Measurements from ENCODE around the gene CCDC180. TPM values are rescaled to one million over a fixed set of nuclear protein-coding genes. Genes with fewer than 3 reads are reported as not detected.

The CCDC180 gene
- total RNA-seq, 4 donors from 2014 or later = 0.08 to 5.2 (median 3.4) TPM

DNA sequence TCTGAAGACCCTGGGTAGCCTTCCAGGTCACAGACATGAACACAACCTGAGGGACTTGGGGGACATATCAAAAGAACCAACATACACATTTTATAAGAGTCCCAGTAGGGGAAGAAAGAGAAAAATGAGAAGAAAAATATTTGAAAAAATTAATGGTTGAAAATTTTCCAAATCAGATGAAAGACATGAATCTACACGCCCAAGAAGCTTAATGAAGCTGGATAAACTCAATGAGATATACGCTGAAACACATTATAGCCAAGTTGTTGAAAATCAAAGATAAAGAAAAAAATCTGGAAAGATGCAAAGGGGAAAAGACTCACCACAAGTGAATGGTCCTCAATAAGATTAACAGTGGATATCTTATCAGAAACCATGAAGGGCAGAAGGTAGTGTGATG, 9.6 kb upstream of the CCDC180 start:
- no peak for DNase-seq (ENCODE audit: low spot score in 2 of 2)
- H3K4me3 ChIP-seq (ENCODE audit: low read depth, poor library complexity, severe bottlenecking) = no peak overlapping the region
- TF ChIP-seq POLR2A (IDR thresholded peaks at IDR 0.05) = no peak
- TF ChIP-seq, protein P1, sequence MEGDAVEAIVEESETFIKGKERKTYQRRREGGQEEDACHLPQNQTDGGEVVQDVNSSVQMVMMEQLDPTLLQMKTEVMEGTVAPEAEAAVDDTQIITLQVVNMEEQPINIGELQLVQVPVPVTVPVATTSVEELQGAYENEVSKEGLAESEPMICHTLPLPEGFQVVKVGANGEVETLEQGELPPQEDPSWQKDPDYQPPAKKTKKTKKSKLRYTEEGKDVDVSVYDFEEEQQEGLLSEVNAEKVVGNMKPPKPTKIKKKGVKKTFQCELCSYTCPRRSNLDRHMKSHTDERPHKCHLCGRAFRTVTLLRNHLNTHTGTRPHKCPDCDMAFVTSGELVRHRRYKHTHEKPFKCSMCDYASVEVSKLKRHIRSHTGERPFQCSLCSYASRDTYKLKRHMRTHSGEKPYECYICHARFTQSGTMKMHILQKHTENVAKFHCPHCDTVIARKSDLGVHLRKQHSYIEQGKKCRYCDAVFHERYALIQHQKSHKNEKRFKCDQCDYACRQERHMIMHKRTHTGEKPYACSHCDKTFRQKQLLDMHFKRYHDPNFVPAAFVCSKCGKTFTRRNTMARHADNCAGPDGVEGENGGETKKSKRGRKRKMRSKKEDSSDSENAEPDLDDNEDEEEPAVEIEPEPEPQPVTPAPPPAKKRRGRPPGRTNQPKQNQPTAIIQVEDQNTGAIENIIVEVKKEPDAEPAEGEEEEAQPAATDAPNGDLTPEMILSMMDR (IDR thresholded peaks at IDR 0.05) = no peak
- WGBS, 2 donors = 61 to 75% methylated on average over 2 of the region's 2 CpGs
- intact Hi-C loops (cut with DNase I; ENCODE audit: low total_unique reads) = no loop called here

DNA sequence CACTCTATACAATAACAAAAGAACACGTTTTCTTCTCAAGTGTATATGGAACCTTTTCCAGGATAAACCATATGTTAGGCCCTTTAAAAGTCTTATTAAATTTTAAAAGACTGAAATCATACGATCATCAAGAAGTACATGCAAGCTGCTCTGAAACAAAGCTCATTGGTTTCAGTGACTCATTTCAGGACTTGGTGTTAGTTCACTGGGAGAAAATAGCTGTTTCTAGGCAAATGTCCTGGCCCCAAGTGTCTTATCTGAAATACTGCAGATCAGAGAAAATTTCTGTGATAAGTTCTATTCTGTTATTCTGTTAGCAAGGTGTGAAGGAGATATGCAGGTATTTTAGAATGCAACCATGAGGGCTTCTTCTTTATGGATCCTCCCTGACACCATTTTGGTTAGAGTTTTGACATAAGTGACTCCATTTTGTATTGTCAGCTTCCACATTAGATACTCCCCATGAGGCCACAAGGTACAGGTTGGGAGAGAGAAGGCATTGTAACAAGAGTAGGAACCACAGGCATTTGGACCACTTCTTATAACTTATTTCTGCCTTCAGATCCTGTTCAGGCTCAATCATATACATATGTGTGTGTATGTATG, 7.5 kb upstream of the CCDC180 start:
- WGBS, 2 donors = 67 to 81% methylated on average over 2 of the region's 2 CpGs
- no peak overlapping the region for H3K4me3 ChIP-seq (ENCODE audit: low read depth, poor library complexity, severe bottlenecking)
- no peak for DNase-seq (ENCODE audit: low spot score in 2 of 2)
- intact Hi-C loops (cut with DNase I; ENCODE audit: low total_unique reads) = no loop called here
- TF ChIP-seq, protein P1 (IDR thresholded peaks at IDR 0.05) = no peak
- TF ChIP-seq POLR2A (IDR thresholded peaks at IDR 0.05) = no peak

DNA sequence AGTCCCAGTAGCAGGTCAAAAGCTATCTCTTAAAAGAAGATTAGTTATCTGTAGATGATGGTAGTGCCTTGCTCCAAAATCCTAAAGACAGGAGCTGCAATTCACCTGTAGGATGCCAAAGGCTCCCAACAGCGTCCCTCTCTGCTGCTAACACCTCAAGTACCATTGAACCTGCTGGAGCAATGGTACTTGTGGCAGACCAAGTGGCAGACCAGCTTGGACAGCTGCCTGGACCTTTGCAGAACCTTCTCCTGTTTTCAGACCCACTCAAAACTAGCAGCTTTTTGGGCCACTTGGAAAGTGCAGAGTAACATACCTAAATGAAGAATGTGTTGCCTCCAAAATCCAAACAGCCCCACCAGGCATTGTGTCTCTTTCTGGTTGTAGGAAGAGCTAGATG, 6.9 kb upstream of the CCDC180 start:
- WGBS, 2 donors = 93 to 94% methylated on average over 1 of the region's 1 CpG

DNA sequence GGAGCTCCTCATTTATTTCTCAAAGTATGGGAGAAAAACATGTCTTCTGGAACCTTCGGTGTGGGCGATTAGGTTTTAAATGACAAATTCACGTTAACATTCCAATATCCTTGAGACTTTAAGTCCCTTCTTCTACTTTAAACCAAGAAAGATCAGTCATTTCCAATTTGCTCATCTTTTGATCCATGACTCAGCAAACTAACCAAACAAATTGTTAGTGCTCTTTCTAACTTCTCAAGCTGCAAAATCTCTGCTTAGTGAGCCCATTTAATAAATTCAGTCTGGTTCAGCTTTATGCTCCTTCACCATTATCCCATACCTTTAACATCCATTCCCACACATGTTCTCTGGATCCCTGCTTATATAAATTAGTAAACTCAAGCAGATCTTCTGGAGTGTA, 5.5 kb upstream of the CCDC180 start:
- TF ChIP-seq, protein P1 (IDR thresholded peaks at IDR 0.05) = no peak
- no peak for TF ChIP-seq POLR2A (IDR thresholded peaks at IDR 0.05)
- DNase-seq (ENCODE audit: low spot score in 2 of 2) = no peak
- H3K4me3 ChIP-seq (ENCODE audit: low read depth, poor library complexity, severe bottlenecking) = no peak overlapping the region
- 97 to 98% methylated on average over 3 of the region's 3 CpGs for WGBS, 2 donors
- intact Hi-C loops (cut with DNase I; ENCODE audit: low total_unique reads) = no loop called here

More for the DNA sequence above, 6.9 kb upstream of the CCDC180 start:
- intact Hi-C loops (cut with DNase I; ENCODE audit: low total_unique reads) = no loop called here
- no peak for DNase-seq (ENCODE audit: low spot score in 2 of 2)
- no peak overlapping the region for H3K4me3 ChIP-seq (ENCODE audit: low read depth, poor library complexity, severe bottlenecking)
- TF ChIP-seq, protein P1 (IDR thresholded peaks at IDR 0.05) = no peak
- TF ChIP-seq POLR2A (IDR thresholded peaks at IDR 0.05) = no peak

DNA sequence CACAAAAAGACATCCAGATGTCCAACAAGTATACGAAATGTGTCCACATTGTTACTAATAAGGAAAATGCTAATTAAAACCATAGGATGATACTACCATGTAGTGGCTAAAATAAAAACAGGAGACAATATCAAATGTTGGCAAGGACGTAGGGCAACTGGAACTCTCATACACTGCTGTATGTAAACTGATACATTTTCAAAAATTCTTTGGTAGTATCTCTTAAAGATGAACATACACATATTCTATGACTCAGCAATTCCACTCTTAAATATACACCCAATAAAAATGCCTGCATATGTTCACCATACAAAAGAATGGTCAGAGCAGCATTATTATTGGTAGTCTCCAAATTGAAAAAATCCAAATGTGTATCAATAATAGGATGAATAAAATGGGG, 2.9 kb upstream of the CCDC180 start:
- intact Hi-C loops (cut with DNase I; ENCODE audit: low total_unique reads) = no loop called here
- no peak overlapping the region for H3K4me3 ChIP-seq (ENCODE audit: low read depth, poor library complexity, severe bottlenecking)
- TF ChIP-seq POLR2A (IDR thresholded peaks at IDR 0.05) = no peak
- TF ChIP-seq, protein P1 (IDR thresholded peaks at IDR 0.05) = no peak
- no peak for DNase-seq (ENCODE audit: low spot score in 2 of 2)
- 78 to 80% methylated on average over 2 of the region's 2 CpGs for WGBS, 2 donors

Data from lower leg skin (tissue), 4 donors.